HG03342 (cell line): ENCODE measurements around the gene SBF1.
"Not testable (repeated sequence)": the region's sequence is repeated elsewhere in the genome, so short reads cannot be mapped to it uniquely, and the experiment has no call there.

Source experiments
- ATAC-seq: cut with Tn5 transposase; IDR thresholded peaks from one replicate; pipeline ENCODE4 v1.9.1; 2021; ENCODE audit warnings: mild to moderate bottlenecking, moderate library complexity; ENCODE audit not compliant: unreplicated experiment

The SBF1 gene

DNA sequence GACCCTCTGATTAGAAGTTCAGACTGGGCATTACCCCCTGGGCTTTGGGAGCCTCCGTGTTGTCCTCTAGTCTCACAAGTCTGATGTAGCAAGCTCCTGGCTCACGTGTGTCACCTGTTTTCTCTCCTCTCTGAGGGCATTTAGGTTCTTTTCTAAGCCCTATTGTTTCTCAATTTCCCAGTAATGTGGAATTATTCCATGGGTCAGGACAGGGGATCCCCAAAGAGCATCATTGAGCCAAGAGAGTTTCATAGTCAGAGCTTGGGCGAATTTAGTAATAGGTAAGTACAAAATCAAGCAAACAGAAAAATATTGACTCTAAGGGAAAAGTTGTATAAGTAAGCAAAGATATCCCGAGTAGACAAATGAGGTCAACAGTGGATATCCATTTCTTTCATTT lies 74.4 kb downstream of the SBF1 start:
- no peak for ATAC-seq

DNA sequence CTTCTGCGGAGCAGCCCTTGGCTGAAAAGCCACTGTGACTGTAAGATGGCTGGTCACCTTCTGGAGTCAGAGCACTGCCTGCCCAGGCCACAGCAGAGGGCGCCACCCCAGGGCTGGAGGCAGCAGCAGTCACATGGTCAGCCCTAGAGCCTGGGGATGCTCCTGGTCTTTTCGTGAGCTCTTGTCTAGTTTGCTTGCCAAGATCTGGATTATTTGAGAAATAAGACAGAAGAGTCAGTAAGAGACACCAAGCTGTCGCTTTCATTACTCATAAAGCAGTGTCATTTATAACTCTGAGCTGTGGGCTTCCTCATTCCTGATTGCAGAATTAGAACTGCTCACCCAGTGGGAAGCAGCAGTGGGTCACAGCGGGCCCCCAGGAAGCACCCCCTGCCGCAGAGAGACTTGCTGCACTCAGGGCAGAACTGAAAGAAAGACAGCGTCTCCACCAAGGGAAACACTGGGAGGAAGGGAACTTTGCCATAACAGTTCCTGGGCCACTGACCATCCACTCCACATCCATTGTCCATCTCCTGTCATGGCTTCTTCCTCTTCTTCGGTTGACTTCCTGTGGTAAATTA lies 75.0 kb downstream of the SBF1 start:
- no peak for ATAC-seq

DNA sequence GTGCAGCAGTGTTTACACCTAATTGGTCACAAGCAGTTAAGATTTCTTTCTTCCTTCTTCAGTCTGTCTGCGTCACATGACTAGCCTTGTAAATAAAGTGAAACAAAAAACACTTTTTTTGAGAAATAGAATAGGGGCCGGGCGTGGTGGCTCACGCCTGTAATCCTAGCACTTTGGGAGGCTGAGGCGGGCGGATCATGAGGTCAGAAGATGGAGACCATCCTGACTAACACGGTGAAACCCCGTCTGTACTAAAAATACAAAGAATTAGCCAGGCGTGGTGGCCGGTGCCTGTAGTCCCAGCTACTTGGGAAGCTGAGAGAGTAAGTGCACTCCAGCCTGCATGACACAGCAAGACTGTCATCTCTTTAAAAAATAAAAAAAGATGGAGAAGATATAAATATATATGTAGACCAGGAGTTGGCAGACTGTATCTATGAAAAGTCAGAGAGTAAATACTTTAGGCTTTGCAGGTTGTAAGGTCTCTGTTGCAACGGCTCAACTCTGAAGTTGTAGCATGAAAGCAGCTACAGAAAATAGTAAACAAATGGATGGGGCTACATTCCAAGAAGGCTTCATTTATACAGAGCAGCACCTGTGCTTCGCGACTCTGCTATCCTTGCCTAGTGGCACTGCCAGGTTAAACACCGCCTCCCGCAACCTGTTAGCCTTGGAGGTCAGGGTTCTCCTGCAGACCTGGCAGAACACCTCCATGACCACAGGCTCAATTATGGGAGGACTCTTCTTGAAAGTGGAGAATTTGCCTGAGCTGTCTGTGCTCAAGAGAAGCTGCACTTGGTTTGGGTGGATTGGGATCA lies 75.8 kb downstream of the SBF1 start:
- no peak for ATAC-seq

DNA sequence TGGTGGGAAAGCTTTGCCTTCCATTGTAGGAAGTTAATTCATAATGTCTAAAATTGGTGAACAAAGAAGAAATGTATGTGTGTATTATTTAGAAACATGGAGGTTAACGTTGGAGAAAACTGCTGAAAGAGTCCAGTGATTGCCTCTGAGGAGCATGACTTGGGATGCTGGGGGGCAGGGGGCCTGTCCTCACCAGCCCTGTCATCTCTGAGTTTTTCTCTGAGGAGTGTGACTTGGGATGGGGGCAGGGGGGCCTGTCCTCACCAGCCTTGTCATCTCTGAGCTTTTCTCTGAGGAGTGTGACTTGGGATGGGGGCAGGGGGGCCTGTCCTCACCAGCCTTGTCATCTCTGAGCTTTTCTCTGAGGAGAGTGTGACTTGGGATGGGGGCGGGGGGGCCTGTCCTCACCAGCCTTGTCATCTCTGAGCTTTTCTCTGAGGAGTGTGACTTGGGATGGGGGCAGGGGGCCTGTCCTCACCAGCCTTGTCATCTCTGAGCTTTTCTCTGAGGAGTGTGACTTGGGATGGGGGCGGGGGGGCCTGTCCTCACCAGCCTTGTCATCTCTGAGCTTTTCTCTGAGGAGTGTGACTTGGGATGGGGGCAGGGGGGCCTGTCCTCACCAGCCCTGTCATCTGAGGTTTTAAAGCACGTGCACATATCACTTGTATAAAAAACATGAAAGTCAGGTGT lies 77.3 kb downstream of the SBF1 start:
- ATAC-seq: not testable (repeated sequence)

DNA sequence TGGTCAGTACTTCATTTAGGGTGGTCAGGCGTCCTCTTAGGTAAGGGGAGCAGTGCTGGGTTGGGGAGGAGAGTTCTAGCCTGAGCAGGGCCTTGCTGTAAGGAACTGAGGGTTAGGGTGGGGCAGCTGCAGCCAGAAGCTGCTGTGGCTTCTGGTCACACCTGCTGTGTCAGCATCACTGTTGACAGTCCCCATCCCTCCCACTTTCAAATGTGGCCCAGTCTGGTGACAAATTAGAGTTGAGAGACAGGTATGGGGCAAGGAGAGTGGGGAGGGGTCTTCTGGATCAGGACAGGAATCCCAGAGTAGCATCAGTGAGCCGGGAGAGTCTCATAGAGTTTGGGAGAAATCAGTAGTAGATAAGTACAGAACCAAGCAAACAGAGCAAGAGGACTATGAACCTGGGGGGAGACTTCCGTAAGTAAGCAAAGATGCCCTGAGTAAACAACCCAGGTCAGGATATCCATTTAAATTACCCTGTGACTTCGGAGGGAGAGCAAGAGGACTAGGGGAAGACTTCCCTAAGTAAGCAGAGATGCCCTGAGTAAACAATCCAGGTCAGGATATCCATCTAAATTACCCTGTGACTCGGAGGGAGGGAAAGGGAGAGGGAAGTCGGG lies 78.0 kb downstream of the SBF1 start:
- no peak for ATAC-seq
